GM18502 (cell line): ENCODE data around the gene SPATC1L.

ENCODE experiments used
- ATAC-seq: cut with Tn5 transposase; IDR thresholded peaks from one replicate; pipeline ENCODE4 v1.9.1; 2021; ENCODE audit warnings: mild to moderate bottlenecking; ENCODE audit not compliant: unreplicated experiment, poor library complexity

SPATC1L gene

DNA sequence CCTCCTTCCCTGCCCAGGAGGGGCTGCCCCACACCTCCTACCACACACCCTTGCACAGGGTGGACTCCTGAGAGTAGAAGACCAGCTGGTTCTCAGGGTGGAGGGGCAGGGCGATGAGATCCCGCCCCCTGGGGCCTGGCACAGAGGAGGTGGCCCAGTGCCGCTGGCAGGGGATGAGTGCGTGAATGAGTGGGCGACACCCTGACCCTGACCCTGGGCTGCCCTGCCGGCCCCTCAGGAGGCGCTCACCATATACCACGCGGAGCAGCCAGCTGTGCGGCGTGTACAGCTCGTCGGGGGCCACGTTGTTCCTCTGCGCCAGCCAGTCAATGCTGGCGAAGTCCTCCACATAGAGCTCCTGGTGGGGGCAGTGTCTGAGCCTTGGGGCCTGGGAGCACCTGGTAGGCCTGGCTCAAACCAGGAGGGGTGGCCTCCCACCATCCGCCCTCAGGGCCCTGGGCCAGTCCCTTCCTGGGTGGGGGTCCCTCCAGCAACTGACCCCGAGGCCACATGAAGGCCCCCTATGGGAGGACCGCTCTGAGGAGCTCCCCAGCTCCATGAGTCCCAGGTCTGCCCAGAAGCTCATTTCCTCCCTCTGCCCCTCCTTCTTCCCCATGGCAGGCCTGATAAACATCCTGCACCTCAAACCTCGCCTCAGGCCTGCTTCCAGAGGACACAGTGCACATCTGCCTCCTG lies 31.3 kb upstream of the SPATC1L start:
- no peak for ATAC-seq

DNA sequence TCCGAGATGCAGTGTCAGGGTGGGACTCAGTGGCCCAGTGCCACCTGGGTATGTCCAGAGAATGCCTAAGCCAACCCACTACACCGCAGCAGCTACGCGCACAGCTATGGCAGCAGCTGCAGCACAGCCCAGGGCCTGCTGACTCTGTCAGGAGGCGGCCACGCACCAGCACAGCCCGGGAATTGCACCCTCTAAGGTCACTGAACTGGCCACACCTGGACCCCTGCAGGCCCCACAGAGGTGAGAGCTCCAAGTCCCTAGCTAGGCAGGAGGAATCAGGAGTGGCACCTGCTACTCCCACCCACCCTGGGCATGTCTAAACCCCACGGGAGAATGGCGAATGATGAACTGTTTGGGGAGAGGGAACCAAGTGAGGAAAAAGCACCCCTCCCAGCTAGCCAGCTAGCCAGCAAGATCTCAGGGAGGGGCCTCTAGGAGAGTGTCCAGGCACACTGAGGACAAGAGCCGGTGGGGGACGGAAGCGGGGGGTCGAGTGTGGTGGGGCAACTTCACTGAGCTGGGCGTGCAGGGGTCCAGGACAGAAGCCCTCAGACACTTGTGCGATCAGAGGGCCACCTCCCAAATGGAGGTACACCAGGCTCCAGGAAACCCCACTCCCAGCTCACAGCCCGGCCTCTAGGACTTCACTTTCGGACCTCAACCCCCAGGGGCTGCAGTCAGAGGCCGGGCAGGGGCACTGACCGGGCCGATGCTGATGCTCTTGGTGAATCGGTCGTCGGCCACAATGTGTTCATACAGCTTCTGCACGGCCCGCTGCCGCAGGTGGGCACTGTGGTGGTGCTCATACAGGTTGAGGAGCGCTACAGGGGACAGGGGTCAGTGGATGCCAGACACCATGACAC lies 30.4 kb upstream of the SPATC1L start:
- ATAC-seq, result no peak

DNA sequence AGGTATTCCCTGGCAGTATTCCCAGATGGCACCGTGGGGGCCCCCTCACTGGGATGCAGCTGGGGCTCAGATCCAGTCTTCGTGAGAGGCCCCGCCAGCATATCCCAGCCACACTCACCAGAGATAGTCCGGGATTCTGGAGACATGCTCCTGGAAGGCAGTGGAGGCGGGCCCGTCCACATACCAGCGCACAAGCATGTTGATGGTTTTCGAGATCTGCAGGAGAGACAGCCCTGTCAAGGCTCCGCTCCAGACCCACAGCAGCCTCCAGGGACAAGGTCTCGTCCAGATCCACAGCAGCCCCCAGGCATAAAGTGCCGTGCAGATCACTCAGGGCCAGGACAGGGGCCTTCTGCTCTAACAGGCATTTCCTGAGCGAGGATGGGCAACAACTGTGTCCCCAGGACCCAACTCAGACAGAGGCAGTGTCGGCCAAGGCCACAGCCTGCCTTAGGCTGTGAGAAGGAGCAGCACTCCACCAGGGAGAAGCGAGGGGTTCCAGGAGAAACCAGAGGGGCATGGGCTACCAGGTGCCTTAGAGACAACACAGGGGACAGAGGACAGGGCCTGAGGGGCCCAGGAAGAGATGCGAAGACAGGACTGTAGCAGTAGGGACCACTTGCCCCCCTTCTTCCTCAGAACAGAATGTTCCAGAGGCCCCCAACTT lies 29.5 kb upstream of the SPATC1L start:
- ATAC-seq, result no peak

DNA sequence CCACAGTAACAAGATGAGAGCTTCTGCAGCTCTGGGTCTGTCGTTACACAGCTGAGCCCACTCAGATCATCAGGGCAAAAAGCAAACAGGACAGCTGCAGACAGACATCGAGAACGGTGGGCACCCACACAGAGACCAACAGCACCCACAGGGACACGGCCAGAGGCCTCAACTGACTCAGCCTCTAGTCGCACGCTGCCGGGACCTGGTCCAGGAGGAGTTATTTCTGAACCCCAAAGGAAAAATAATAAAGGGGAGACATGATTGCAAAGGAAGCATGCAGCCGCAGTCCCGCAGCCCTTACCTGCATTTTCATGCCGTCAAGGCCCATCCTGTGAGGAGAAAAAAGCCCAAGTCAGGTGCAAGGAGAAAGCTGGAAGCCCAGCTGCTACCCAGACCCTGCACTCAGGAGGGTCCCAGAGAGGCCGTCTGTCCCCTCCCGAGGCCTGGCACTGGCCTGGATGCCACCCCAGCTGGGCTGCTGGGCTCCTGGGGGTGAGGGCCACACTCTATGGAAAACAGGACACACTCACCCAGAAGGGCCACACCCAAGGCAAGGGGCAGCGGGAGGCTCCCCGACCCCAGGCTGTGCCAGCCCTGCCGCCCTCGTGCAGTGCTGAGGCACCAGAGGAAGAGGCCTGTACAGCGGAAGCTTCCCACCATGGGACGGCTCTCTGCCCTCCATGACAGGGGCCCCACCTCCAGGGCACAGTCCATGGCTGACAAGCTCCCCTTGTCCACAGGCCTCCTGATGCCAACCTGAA lies 28.6 kb upstream of the SPATC1L start:
- ATAC-seq, result no peak

DNA sequence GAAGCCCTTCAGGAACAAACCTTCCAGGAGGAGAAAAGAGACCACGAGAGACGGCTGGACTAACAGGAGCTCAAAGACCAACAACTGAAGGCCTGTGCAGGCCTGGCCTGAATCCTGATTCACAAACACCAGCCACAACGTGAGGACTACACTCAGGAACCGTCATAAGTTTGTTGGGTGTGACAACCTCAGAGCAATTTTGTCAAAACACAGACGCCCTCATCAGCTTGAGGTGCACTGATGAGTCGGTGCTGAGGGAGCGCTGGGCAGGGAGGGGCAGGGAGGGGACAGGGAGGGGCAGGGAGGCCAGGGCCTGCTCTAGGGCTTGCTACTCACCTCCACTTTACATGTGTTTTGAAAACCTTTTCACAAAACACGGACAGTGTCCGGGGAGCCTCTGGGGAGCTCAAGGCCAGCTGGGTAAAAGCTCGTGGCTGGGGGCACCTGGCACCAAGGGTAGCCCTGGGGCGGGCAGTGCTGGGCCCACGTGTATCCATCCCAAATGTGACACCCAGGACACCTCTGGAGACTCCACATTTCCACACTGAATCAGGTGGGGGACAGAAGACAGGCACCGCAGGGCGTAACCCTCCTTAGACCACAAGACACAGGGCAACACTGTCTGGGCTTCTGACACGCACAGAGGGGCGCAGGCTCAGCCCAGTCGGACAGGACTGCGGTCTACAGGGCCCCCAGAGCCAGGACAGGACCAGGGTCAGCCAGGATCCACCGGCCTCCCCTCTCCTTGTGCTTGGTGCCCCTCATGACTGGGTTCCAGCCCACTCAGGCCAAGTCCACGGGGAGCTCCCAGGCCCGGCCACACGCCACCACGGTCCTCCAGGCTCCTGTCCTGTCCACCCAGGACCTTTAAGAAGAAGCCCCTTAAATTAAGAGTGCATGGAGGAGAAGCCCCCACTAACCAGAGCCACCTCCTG lies 27.8 kb upstream of the SPATC1L start:
- ATAC-seq, result no peak

DNA sequence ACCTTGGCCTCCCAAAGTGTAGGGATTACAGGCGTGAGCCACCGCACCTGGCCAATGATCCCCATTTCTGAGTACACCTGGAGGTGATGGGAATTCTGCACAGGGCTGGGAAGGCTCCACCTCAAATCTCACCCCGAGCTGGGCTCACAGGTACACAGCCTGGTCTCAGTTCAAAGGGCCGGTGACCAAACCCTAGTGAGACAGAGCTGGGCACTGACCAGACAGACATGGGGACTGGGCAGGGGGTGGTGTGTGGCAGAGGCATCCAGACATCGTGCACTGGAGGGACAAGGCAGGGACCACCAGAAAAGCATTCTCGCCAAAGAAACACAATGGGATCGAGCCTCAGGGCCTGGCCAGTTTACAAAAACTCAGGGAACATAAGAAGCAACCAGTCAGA lies 27.1 kb upstream of the SPATC1L start:
- ATAC-seq, result no peak

DNA sequence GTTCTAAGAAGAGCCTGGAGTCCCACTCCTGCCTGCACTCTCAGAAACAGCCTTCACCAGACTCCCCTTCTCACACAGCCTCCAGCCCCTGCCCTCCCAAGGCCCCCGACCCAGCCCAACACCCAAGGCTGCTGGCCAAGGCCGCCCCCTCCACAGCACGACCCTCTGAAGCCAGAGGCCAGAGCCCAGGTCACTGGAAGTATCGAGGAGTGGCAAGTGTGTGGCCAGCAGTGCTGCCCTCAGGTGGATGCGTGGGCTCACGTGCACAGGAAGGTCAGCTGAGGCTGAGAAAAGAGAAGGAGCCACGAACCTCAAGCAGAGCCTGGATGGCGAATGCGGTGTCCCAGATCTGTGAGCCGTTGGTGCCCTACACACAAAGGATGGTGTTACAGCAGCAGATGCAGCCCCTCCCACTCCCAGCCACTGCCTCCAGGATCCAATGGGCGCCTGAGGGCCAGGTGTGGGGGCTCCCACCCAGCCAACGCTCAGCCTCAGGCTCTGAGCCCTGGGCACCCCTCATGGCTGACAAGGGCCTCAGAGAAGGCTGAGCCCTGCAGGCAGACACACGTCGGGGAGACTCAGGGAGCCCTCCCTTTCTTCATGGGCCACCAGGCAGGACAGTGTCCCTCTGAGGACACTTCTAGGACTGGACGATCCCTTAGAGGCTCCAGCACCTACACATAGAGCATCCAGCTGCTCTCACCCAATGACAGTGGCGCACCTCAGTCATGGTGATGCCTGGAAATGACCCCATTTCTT lies 26.3 kb upstream of the SPATC1L start:
- ATAC-seq, result no peak

DNA sequence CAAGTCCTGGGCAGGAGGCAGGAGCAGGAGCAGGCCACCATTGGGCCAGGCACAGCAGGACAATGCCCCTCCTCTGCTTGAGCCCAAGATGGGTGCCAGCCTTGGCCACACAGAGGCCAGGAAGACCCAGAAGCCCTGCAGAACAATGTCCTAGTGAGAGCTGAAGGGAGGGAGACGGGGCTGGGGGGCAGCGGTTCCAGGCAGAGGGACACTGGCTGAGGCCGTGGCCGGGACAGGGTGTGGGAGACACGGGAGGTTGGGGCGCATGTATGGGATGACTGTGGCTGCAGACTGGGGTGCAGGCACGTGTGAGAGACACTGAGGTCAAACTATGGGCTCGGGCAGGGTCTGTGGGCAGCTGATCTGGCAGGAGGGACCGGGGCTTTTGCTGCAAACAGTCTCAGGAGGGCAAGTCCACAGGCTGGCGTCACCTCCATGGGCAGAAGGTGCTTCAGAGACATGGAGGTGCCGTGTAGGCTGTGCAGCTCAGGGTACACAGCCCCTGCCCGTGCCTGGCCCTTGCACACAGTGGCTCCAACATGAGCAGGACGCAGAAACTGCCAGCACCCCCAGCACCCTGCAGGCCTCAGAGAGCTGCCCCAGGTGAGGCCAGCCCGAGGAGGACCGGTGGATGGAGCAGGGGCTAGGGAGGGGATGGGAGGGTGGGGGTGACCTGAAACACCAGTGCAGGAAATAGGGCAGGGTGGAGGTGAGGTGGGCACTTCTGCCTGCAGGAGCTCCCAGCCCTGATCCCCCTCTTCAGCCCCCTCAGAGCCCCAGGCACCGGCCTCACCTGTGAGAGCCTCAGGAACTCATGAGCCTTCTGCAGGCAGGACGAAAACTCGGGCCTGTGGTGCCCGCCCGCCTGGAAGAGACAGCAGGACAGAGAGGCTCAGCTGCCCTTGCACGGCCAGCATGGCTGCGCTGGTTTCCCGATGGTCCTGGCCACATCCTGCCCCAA lies 24.8 kb upstream of the SPATC1L start:
- no peak for ATAC-seq

DNA sequence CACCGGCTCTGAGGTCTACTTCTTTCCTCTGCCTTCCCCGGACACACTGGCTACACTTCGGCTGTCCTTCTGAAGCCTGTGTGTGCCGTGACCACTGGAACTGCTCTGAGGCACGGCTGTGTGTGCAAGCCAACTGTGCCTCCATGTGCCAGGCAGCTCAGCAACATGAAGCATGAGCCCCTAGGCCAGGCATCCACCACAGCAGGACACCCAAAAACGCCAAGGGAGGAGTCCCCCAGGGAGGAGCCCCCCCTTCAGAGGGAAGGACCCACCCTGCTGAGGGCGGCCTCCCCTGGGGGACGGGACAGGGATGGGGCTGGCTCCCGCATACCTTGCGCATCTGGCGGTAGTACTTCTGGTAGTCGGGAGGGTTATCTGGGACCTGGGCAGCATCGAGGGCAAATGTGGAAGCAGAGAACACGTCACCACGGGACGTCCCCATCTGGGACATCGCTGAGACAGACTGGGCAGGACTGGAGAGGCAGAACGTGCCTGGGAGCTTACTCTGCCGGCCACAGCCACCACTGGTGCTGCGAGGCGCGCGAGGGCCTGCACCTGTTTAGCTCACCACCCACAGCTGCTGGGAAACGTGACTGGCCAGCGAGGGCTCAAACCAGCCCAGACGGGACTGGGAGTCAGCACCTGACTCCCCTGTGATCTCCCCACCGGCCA lies 23.8 kb upstream of the SPATC1L start:
- no peak for ATAC-seq

DNA sequence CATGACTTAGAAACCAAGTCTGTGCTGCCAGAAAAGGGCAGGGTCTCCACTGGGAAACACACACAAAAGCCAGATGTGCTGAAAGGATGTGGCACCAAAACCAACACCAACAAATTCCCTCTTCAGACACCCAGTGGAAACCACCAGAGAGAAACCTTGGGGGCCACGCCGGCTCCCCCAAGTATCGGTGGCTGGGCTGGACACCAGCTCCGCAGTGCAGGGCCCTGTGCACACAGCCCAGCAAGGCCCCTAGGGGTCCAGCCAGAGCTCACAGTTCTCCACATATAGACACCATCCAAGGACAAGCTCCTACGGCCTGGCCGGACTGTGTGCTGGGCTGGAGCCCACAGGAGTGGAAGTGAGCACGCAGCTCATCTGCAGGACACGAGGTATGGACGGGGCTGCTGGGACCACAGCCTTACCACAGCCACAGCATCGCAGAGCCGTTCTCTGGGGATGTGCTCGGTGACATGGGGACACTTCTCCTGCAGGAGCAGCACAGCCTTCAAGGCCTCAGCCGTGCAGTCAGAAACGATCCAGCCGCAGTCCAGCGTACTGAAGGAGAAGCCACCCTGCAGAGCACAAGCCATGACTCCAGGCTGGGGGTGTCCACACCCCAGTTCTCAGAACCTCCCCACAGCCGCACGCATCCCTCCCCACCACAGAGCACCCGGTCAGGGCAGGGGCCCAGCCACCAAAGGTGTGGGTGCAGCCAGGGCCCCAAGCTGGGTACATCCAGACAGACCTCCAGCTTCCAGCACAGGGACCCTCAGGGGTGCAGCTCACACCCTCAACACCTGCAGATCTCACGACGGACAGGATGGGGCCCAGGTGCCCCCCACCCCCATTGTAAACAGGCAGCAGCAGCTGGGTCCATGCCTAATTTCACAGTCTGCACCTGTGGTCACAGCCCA lies 23.0 kb upstream of the SPATC1L start:
- no peak for ATAC-seq

DNA sequence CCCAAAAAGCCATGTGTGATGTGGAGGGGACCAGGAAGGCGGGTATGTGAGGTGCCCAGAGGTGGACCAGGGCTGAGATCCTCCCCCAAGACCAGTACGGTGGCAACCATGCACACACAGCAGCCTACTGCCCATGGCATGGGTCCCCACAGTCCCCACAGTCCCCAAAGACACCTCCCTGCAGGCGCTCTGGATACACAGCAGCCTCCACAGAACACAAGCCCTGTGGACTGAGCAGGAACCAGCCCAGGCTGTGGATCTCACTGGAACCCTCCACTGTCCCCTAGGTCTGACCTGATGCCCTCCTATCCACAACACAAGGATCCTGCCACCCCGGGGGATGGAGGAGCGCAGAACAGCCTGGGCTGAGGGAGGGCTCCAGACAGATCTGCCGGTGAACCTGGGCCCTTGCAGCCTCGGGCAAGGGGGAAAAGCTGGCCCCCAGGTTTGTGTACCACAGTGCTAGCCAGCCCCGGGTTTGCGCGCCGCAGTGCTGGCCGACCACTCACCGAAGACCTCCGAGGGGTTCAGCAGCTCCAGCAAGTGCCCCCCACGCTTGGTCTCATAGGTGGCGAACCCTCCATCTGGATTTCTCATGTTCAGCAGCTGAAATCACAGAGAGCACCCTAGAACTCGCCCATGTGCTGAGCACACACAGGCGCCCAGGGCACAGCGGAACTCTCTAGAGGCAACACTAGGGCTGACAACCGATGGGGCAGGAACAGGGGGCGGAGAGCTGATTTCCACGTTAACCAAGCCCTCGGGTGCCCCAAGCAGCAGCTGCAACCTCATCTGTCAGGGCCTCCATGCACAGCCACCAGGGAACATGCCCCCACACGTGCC lies 22.1 kb upstream of the SPATC1L start:
- no peak for ATAC-seq

DNA sequence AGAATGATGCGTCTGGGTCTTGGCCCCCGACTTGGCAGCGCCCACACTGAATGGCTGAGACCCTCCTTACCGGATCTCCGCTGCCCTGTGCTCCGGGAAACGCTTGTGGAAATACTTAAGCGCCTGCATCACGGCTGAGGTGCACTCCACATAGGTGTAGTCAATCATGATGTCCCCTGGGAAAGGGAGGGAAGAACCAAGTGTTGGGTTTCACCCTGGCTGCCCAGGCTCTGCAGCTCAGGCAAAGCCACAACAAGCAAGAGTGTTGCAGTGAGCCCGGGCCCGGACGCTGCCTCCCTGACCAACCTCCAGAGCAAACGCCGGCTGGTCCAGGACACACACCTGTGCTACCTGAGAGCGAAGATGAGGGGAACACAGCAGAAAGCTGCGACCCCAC lies 21.5 kb upstream of the SPATC1L start:
- no peak for ATAC-seq

DNA sequence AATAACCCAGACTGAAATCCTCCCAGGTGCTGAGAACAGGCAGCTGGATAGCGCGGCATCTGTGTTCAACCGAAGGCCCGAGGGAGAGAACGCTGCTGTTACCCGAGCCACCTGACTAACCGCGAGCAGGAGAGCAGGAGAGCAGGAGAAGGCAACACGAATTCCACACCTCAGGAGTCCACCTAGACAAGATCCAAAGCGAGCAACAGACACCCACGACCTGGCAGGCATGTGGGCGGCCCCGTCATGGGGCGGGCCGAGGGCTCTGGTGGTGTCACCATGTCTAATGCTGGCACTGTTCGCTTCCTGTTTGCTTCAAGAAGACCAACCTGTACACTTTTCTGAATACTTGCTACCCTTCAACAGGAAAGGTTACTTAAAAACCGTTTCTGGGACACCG lies 20.9 kb upstream of the SPATC1L start:
- ATAC-seq, result no peak

DNA sequence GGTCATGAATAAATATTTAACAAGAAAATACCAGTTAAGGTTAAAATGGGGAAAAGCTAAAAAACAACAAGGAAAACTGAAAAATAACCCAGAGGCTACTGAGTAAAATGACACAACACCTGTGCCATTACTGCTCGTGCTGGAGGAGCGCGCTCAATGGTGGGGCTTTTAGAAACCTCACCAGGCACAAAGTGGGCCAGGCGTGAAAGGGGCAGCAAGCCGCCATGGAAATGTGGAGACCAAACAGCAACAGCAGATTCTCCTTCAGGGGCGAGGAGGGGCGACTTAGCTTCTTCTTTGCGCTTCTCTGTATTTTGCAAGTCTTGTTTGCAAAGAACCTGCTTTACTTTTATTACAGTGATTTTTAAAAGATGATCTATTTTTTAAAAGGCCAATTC lies 18.9 kb upstream of the SPATC1L start:
- ATAC-seq, result no peak

DNA sequence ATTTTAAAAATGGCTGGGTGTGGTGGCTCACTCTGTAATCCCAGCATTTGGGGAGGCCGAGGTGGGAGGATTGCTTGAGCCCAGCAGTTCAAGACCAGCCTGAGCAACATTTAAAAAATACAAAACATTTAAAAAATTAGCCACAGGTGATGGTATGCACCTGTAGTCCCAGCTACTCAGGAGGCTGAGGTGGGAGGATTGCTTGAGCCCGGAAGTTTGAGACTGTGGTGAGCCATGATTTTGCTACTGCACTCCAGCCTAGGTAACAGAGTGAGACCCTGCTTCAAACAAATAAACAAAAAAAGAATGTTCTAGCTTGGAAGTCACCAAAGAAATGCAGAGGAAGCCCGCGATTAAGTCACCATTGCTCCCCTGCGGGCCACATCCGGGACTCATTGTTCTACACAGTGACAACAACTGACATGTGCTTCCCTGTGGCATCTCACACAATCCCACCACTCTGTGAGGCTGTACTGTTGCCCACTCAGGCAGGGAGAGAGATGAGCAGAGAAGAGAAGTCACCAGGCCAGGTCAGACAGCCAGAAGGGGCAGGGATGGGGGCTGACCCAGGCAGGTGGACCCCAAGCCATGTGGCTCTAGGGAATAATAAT lies 18.4 kb upstream of the SPATC1L start:
- ATAC-seq, result no peak
